ENCODE measurements around the gene DDX25. TPM values are rescaled to one million over a fixed set of nuclear protein-coding genes. Genes with fewer than 3 reads are reported as not detected.

Gene DDX25
- total and polyA plus RNA-seq, 2 of the 8 experiments (the other 6 are each of a cell fraction or from before 2014, with no cell fraction given) = 17.6 to 17.9 TPM

DNA sequence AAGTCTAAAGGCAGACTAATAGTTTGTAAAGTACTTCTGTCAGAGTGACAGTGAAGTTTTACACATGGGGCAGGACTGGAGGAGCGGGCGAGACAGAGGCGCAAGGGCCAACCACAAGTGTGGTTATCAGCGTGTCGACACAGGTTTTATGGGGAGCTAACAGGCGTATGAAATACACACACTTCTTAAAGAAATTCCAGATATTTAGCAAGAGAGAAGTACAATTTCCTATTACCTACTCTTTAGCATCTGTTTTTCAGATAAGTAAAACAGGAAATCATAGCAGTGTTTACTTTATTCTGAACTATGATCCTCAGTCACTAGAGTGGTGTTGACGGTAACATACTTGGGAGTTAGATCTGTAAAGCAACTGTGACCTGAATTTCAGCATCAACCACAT lies 64.0 kb downstream of the DDX25 start:
- Histone ChIP-seq H3K79me2 (ENCODE audit: control insufficient read depth in 1 of 2, insufficient read depth in 2 of 2, low read length in 2 of 2) (no peaks in the 10 kb centered on the region), H3K36me3 (ENCODE audit: control insufficient read depth in 2 of 4, insufficient read depth in 4 of 4, low read length in 3 of 4) (peaks cover 0 to 4% (median 0%) of the 10 kb centered on the region in 4 experiments; a peak in 2 of 8 replicates), H3K79me1 (ENCODE audit: low read depth, low read length) (no peaks in the 10 kb centered on the region), H2AK5ac (ENCODE audit: low read depth, low read length) (no peak overlapping the region), H3K23me2 (ENCODE audit: low read depth, low read length) (no peaks in the 10 kb centered on the region), H3K9me3 (ENCODE audit: insufficient read depth in 2 of 2, low read depth in 1 of 2, low read length in 1 of 2) (no peaks in the 10 kb centered on the region), H3K4me2 (ENCODE audit: insufficient read depth in 1 of 2, low read depth in 2 of 2, low read length in 2 of 2) (no peak overlapping the region), H3K9ac (replicated peaks in 1 of 4; ENCODE audit: extremely low read depth in 1 of 4, low read depth in 3 of 4, low read length in 3 of 4) (no peak overlapping the region), H3K4me3 (ENCODE audit: extremely low read depth in 1 of 4, insufficient read depth in 2 of 4, low read depth in 3 of 4, low read length in 4 of 4) (no peak overlapping the region), H2AFZ (ENCODE audit: low read length) (no peak overlapping the region), H2BK120ac (replicated peaks; ENCODE audit: low read depth, low read length) (no peak overlapping the region), H2BK5ac (ENCODE audit: low read depth, low read length) (no peak overlapping the region), H4K20me1 (replicated peaks in 1 of 2; ENCODE audit: control insufficient read depth in 1 of 2, insufficient read depth in 2 of 2, low read length in 2 of 2) (no peaks in the 10 kb centered on the region), H3K27ac (ENCODE audit: low read depth, low read length) (no peak overlapping the region), H3K14ac (ENCODE audit: insufficient read length) (no peak overlapping the region), H3K56ac (replicated peaks; ENCODE audit: insufficient read length, low read depth, low read length) (no peak overlapping the region), H2BK15ac (ENCODE audit: low read length) (no peak overlapping the region), H2BK12ac (ENCODE audit: low read depth, low read length) (no peak overlapping the region), H4K91ac (replicated peaks; ENCODE audit: insufficient read length, low read length) (no peak overlapping the region), H3K27me3 (replicated peaks in 1 of 4; ENCODE audit: control insufficient read depth in 3 of 4, extremely low read depth in 1 of 4, insufficient read depth in 3 of 4, low read length in 3 of 4) (no peaks in the 10 kb centered on the region), H3K18ac (ENCODE audit: extremely low read depth, low read length) (no peak overlapping the region), H4K5ac (ENCODE audit: insufficient read length, low read depth, low read length) (no peak overlapping the region), H2BK20ac (ENCODE audit: low read length) (no peak overlapping the region), H4K8ac (ENCODE audit: extremely low read depth, insufficient read depth, low read length) (no peak overlapping the region), H3K4ac (replicated peaks; ENCODE audit: insufficient read length, low read depth, low read length) (no peak overlapping the region), H3K4me1 (replicated peaks in 1 of 4; ENCODE audit: control insufficient read depth in 3 of 4, insufficient read depth in 4 of 4, low read length in 3 of 4) (no peaks in the 10 kb centered on the region), H3K23ac (ENCODE audit: insufficient read length) (no peak overlapping the region)
- FAIRE-seq (no peak), DNase-seq (ENCODE audit: low read depth in 1 of 2, low spot score in 2 of 2) (no peak)
- CTCF ChIA-PET (ENCODE audit: partially characterized antibody) = interaction anchor here (0.7 to 1.2 kb wide), 2 partner anchors 12 to 26 kb away, joined by 3 to 4 read pairs; no protein-coding TSS in a partner anchor
- POLR2A ChIA-PET (ENCODE audit: partially characterized antibody) = no interaction called here
- TF ChIP-seq EZH2 (IDR thresholded peaks at IDR 0.05; ENCODE audit: low read depth, low read length, severe bottlenecking) = no peak
- no peak for TF ChIP-seq RXRA (IDR thresholded peaks at IDR 0.05; ENCODE audit: insufficient read depth, low read depth, low read length)
- TF ChIP-seq, protein P1, sequence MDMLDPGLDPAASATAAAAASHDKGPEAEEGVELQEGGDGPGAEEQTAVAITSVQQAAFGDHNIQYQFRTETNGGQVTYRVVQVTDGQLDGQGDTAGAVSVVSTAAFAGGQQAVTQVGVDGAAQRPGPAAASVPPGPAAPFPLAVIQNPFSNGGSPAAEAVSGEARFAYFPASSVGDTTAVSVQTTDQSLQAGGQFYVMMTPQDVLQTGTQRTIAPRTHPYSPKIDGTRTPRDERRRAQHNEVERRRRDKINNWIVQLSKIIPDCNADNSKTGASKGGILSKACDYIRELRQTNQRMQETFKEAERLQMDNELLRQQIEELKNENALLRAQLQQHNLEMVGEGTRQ (IDR thresholded peaks at IDR 0.05; ENCODE audit: low read length) = no peak
- no peak for TF ChIP-seq SIX5 (IDR thresholded peaks at IDR 0.05; ENCODE audit: low read depth, low read length)
- TF ChIP-seq, protein P2, sequence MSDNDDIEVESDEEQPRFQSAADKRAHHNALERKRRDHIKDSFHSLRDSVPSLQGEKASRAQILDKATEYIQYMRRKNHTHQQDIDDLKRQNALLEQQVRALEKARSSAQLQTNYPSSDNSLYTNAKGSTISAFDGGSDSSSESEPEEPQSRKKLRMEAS (IDR thresholded peaks at IDR 0.05) = no peak
- no peak for TF ChIP-seq JUN (IDR thresholded peaks at IDR 0.05; ENCODE audit: low read depth, low read length)
- TF ChIP-seq, protein P3, sequence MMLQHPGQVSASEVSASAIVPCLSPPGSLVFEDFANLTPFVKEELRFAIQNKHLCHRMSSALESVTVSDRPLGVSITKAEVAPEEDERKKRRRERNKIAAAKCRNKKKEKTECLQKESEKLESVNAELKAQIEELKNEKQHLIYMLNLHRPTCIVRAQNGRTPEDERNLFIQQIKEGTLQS (IDR thresholded peaks at IDR 0.05; ENCODE audit: insufficient read depth, low read depth, low read length) = no peak
- no peak for TF ChIP-seq CTBP2 (IDR thresholded peaks at IDR 0.05; ENCODE audit: borderline replicate concordance, insufficient read depth, insufficient read length, low read length)
- 96% methylated on average over 7 of the region's 7 CpGs; no CpG with 5 or more reads in 1 of the 2 experiments for WGBS, 2 experiments (ENCODE audit: extremely low coverage in 1 of 2, insufficient coverage in 1 of 2, insufficient read length in 1 of 2, insufficient replicate concordance in 2 of 2, low coverage in 1 of 2, low lambda C conversion rate in 2 of 2, missing lambda C conversion rate in 1 of 2)
